Measurements from ENCODE around the gene CCDC148.

DNA sequence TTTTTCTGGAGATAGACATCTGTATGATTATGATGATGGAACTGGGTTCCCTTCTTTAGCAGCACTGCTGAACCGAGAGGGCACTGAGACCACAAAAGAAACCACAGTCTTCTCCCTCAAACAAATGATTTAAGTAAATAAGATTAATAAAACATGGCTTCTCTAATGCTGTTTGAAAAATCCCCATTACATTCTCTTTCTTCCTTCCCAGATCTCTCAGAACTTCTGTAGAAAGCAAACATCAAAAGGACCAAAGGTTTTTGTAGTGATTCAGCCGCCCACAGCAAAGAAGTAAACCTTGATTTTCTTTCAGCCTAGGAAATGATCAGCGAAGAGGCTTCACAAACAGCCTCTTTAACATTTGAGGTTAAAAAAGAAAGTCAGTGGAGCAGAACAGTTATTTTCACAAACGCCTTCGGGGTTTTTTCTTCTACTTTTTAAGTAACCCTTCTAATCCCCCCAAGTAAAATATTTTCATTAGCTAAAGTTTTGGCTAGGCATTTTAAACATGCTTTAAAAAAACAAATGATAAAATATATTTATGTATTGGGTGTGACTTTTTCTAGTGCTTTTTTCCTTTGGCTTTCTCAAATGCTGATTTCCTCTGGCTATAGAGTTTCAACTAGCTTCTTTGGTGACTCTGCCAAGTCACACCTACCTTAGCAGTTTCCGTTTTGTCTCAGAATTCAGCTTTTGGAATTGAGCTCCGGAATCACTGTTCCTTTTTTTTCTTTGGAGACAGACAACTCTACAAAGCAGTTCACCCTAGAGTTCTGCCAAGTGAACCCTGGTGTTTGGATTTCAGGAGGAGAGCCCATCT is 265.3 kb downstream of the CCDC148 start:
- TF ChIP-seq CREB1 (IDR thresholded peaks at IDR 0.05; ENCODE audit: low read depth) (no peak), RAD21 (IDR thresholded peaks at IDR 0.05; ENCODE audit: low read depth) (no peak), TCF12 (IDR thresholded peaks at IDR 0.05; ENCODE audit: low read depth) (0 out of 2 replicates have a peak, but pooled peaks have one; percentile 10), CEBPB (IDR thresholded peaks at IDR 0.05) (no peak), EGR1 (IDR thresholded peaks at IDR 0.05) (no peak)
- TF ChIP-seq, protein P1, sequence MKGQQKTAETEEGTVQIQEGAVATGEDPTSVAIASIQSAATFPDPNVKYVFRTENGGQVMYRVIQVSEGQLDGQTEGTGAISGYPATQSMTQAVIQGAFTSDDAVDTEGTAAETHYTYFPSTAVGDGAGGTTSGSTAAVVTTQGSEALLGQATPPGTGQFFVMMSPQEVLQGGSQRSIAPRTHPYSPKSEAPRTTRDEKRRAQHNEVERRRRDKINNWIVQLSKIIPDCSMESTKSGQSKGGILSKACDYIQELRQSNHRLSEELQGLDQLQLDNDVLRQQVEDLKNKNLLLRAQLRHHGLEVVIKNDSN (IDR thresholded peaks at IDR 0.05), result no peak

Measured in Ishikawa (cell line).